Neuronal stem cell (in vitro differentiated cells): ENCODE results near the gene EYS.
A peak's percentile ranks its signal among the peaks of the same experiment; 100 is the strongest.

Experiments
- DNase-seq: peaks from one replicate; pipeline ENCODE4 v3.0.0-alpha.2; 2013; ENCODE audit warnings: low spot score
- H2AFZ ChIP-seq: one replicate; pipeline ENCODE4 v1.6.1; 2013; ENCODE audit warnings: mild to moderate bottlenecking, low read length, inconsistent platforms
- H2AK5ac ChIP-seq: 2 replicates; pipeline ENCODE4 v1.6.1; 2013; ENCODE audit warnings: low read depth, mild to moderate bottlenecking, inconsistent platforms, low read length, moderate library complexity, mixed read lengths
- H2BK120ac ChIP-seq: 2 replicates; pipeline ENCODE4 v1.6.1; 2013; ENCODE audit warnings: low read depth, mild to moderate bottlenecking, inconsistent platforms, low read length, moderate library complexity, mixed read lengths
- H2BK12ac ChIP-seq: one replicate; pipeline ENCODE4 v1.6.1; 2013; ENCODE audit warnings: low read length, inconsistent platforms
- H2BK15ac ChIP-seq: 2 replicates; pipeline ENCODE4 v1.6.1; 2013; ENCODE audit warnings: mild to moderate bottlenecking, low read length, inconsistent platforms, mixed read lengths
- H2BK5ac ChIP-seq: one replicate; pipeline ENCODE4 v1.6.1; 2013; ENCODE audit warnings: inconsistent platforms, mild to moderate bottlenecking, low read length, moderate library complexity
- H3K14ac ChIP-seq: one replicate; pipeline ENCODE4 v1.6.1; 2013; ENCODE audit warnings: low read length, inconsistent platforms
- H3K18ac ChIP-seq: 2 replicates; pipeline ENCODE4 v1.6.1; 2013; ENCODE audit warnings: low read length, inconsistent platforms
- H3K23ac ChIP-seq: 2 replicates; pipeline ENCODE4 v1.6.1; 2013; ENCODE audit warnings: low read depth, mild to moderate bottlenecking, mixed read lengths, low read length, inconsistent platforms; ENCODE audit not compliant: poor library complexity
- H3K27ac ChIP-seq: replicated peaks from 3 replicates; pipeline ENCODE4 v1.5.1; 2013; ENCODE audit warnings: low read length, inconsistent platforms
- H3K27me3 ChIP-seq, 3 experiments: 2 replicates each; pipeline ENCODE4 v1.6.1; 2013; ENCODE audit warnings: low read length in 3 of 3, mild to moderate bottlenecking in 2 of 3, inconsistent platforms in 1 of 3, low read depth in 1 of 3, mixed read lengths in 1 of 3, moderate library complexity in 1 of 3; ENCODE audit not compliant: control insufficient read depth in 3 of 3, insufficient read depth in 3 of 3
- H3K36me3 ChIP-seq, 2 donors: replicated peaks in 1 of 2; 2 replicates each; pipeline ENCODE4 v1.6.1; 2013; ENCODE audit warnings: low read length in 2 of 2; ENCODE audit not compliant: control insufficient read depth in 2 of 2, insufficient read depth in 2 of 2
- H3K4ac ChIP-seq: 2 replicates; pipeline ENCODE4 v1.6.1; 2013; ENCODE audit warnings: inconsistent platforms, mild to moderate bottlenecking, low read length, moderate library complexity
- H3K4me1 ChIP-seq, 2 donors: 1 replicate in 1 of 2; 2 replicates in 1 of 2; pipeline ENCODE4 v1.6.1; 2013; ENCODE audit warnings: low read length in 2 of 2, low read depth in 1 of 2; ENCODE audit not compliant: control insufficient read depth in 2 of 2, insufficient read depth in 1 of 2
- H3K4me2 ChIP-seq: one replicate; pipeline ENCODE4 v1.6.1; 2013; ENCODE audit warnings: mild to moderate bottlenecking, low read length, inconsistent platforms; ENCODE audit not compliant: insufficient read depth, poor library complexity, severe bottlenecking
- H3K4me3 ChIP-seq, 2 donors: 2 replicates each; pipeline ENCODE4 v1.5.1; 2013; ENCODE audit warnings: low read length in 2 of 2, mild to moderate bottlenecking in 2 of 2, inconsistent platforms in 1 of 2, moderate library complexity in 1 of 2
- H3K79me1 ChIP-seq: one replicate; pipeline ENCODE4 v1.6.1; 2013; ENCODE audit warnings: low read depth, mild to moderate bottlenecking, inconsistent platforms, low read length, moderate library complexity
- H3K9ac ChIP-seq: one replicate; pipeline ENCODE4 v1.6.1; 2013; ENCODE audit warnings: mild to moderate bottlenecking, low read depth, low read length, inconsistent platforms; ENCODE audit not compliant: poor library complexity
- H3K9me3 ChIP-seq, 2 donors: replicated peaks in 1 of 2; 2 replicates each; pipeline versions ENCODE3 to v1.6.1; 2013; ENCODE audit warnings: low read length in 2 of 2, mild to moderate bottlenecking in 2 of 2, inconsistent platforms in 1 of 2, low read depth in 1 of 2, mixed read lengths in 1 of 2, moderate library complexity in 1 of 2; ENCODE audit not compliant: control insufficient read depth in 2 of 2, insufficient read depth in 1 of 2
- H4K8ac ChIP-seq: one replicate; pipeline ENCODE4 v1.6.1; 2013; ENCODE audit warnings: low read depth, mild to moderate bottlenecking, inconsistent platforms, low read length, moderate library complexity
- H4K91ac ChIP-seq: one replicate; pipeline ENCODE4 v1.6.1; 2013; ENCODE audit warnings: low read length, low read depth, mild to moderate bottlenecking, inconsistent platforms; ENCODE audit not compliant: poor library complexity
- WGBS, 2 donors: extraction: QIAGEN DNeasy Blood & Tissue Kit; methylation state at CpG; one replicate each; pipeline ENCODE4 v1.1.7; 2013; ENCODE audit warnings: missing lambda C conversion rate in 2 of 2, mixed read lengths in 1 of 2; ENCODE audit not compliant: insufficient read length in 2 of 2, insufficient replicate concordance in 1 of 2; ENCODE audit errors: extremely low coverage in 2 of 2; 5-methylcytosine and 5-hydroxymethylcytosine counted together

Gene EYS

GRCh38 chr6:64712606-64713005 lies 994.4 kb downstream of the EYS start:
- no peaks in the 10 kb centered on the region for H3K36me3 ChIP-seq
- no peak for DNase-seq
- H2AK5ac ChIP-seq = no peak overlapping the region
- H4K8ac ChIP-seq = no peak overlapping the region
- H2BK15ac ChIP-seq = no peak overlapping the region
- no peak overlapping the region for H3K23ac ChIP-seq
- H3K14ac ChIP-seq = no peak overlapping the region
- no peak overlapping the region for H3K4ac ChIP-seq
- H3K27me3 ChIP-seq = no peaks in the 10 kb centered on the region
- no CpG with 5 or more reads among the region's 2 CpGs for WGBS, 2 donors
- no peak overlapping the region for H2BK120ac ChIP-seq
- no peak overlapping the region for H2AFZ ChIP-seq
- no peaks in the 10 kb centered on the region for H3K79me1 ChIP-seq
- H3K4me2 ChIP-seq = no peak overlapping the region
- no peak overlapping the region for H2BK12ac ChIP-seq
- no peak overlapping the region for H3K4me3 ChIP-seq
- H3K18ac ChIP-seq = no peak overlapping the region
- no peak overlapping the region for H3K9ac ChIP-seq
- no peak overlapping the region for H2BK5ac ChIP-seq
- H3K27ac ChIP-seq = no peak overlapping the region
- no peak overlapping the region for H4K91ac ChIP-seq
- H3K4me1 ChIP-seq = peaks cover 0 to 5% of the 10 kb centered on the region in 2 donors
- no peaks in the 10 kb centered on the region for H3K9me3 ChIP-seq

GRCh38 chr6:64703922-64704321 lies 1003.1 kb downstream of the EYS start:
- no CpG with 5 or more reads among the region's 2 CpGs for WGBS, 2 donors
- no peak overlapping the region for H3K14ac ChIP-seq
- H3K36me3 ChIP-seq = no peaks in the 10 kb centered on the region
- no peaks in the 10 kb centered on the region for H3K27me3 ChIP-seq
- H3K18ac ChIP-seq = no peak overlapping the region
- no peak overlapping the region for H4K8ac ChIP-seq
- H3K4me2 ChIP-seq = no peak overlapping the region
- no peaks in the 10 kb centered on the region for H3K9me3 ChIP-seq
- H3K79me1 ChIP-seq = no peaks in the 10 kb centered on the region
- H4K91ac ChIP-seq = no peak overlapping the region
- no peak overlapping the region for H3K27ac ChIP-seq
- no peak overlapping the region for H3K23ac ChIP-seq
- no peak overlapping the region for H3K9ac ChIP-seq
- H2BK12ac ChIP-seq = no peak overlapping the region
- H3K4me3 ChIP-seq = no peak overlapping the region
- no peak overlapping the region for H2BK15ac ChIP-seq
- H2BK5ac ChIP-seq = no peak overlapping the region
- DNase-seq = no peak
- no peak overlapping the region for H3K4ac ChIP-seq
- no peak overlapping the region for H2AK5ac ChIP-seq
- no peak overlapping the region for H2AFZ ChIP-seq
- H3K4me1 ChIP-seq = no peaks in the 10 kb centered on the region
- no peak overlapping the region for H2BK120ac ChIP-seq

- Histone ChIP-seq H2AK5ac (no peak overlapping the region), H2BK5ac (no peak overlapping the region), H3K79me1 (no peaks in the 10 kb centered on the region), H3K4me3 (no peak overlapping the region), H3K4me2 (no peak overlapping the region), H2BK120ac (no peak overlapping the region), H3K27me3 (no peaks in the 10 kb centered on the region), H3K9me3 (peaks cover 0 to 5% of the 10 kb centered on the region in 2 donors), H3K9ac (no peak overlapping the region), H3K23ac (no peak overlapping the region), H3K18ac (no peak overlapping the region), H3K36me3 (no peaks in the 10 kb centered on the region), H3K4ac (no peak overlapping the region), H2BK15ac (no peak overlapping the region), H3K14ac (no peak overlapping the region), H3K4me1 (no peaks in the 10 kb centered on the region), H2AFZ (no peak overlapping the region), H4K91ac (no peak overlapping the region), H2BK12ac (no peak overlapping the region), H3K27ac (no peak overlapping the region), H4K8ac (no peak overlapping the region)
- no CpG with 5 or more reads among the region's 1 CpG for WGBS, 2 donors
- no peak for DNase-seq
These were observed 1011.0 kb downstream of the EYS start for GRCh38 chr6:64696053-64696452.

- DNase-seq = no peak
- Histone ChIP-seq H3K23ac (no peak overlapping the region), H3K18ac (no peak overlapping the region), H2AFZ (no peak overlapping the region), H3K79me1 (no peaks in the 10 kb centered on the region), H2AK5ac (no peak overlapping the region), H3K9me3 (peaks cover 0 to 5% of the 10 kb centered on the region in 2 donors), H3K4me3 (peak overlapping the region in 1 of 2 donors; percentile 9), H2BK5ac (no peak overlapping the region), H3K14ac (no peak overlapping the region), H3K9ac (no peak overlapping the region), H3K27ac (no peak overlapping the region), H2BK120ac (no peak overlapping the region), H4K91ac (no peak overlapping the region), H3K4ac (no peak overlapping the region), H3K4me2 (no peak overlapping the region), H3K36me3 (no peaks in the 10 kb centered on the region), H2BK15ac (no peak overlapping the region), H3K4me1 (no peaks in the 10 kb centered on the region), H2BK12ac (no peak overlapping the region), H4K8ac (no peak overlapping the region), H3K27me3 (no peaks in the 10 kb centered on the region)
- no CpG with 5 or more reads among the region's 3 CpGs for whole genome bisulfite sequencing, 2 donors
These were observed 1012.7 kb downstream of the EYS start for GRCh38 chr6:64694356-64694755.
